Stomach (tissue), 4 donors: ENCODE results near the gene KANK3.

Experiments
- EP300 ChIP-seq: sonication (generic); formaldehyde crosslinking; IDR thresholded peaks from one replicate; pipeline ENCODE4 v1.6.1; 2017; ENCODE audit warnings: antibody characterized with exemption
- POLR2A ChIP-seq, 4 donors: fragments of 450-650 bp; IDR thresholded peaks; one replicate each; pipeline ENCODE4 v1.6.1; 2016; ENCODE audit warnings: antibody characterized with exemption in 4 of 4, control low read depth in 2 of 4, mild to moderate bottlenecking in 1 of 4, moderate library complexity in 1 of 4
- POLR2AphosphoS5 ChIP-seq, 3 donors: sonication (generic); formaldehyde crosslinking; IDR thresholded peaks; one replicate each; pipeline ENCODE4 v1.6.1; 2016; ENCODE audit warnings: antibody characterized with exemption in 3 of 3
- TF ChIP-seq, protein P1 (sequence below), 7 experiments: fragments of 450-650 bp in 4 of 7; fragments of 200-600 bp in 3 of 7; sonication (generic) in 3 of 7; IDR thresholded peaks; one replicate each; pipeline ENCODE4 v1.5.1; 2016 to 2019; ENCODE audit warnings: antibody characterized with exemption in 7 of 7, control low read depth in 2 of 7, mild to moderate bottlenecking in 1 of 7

DNA sequence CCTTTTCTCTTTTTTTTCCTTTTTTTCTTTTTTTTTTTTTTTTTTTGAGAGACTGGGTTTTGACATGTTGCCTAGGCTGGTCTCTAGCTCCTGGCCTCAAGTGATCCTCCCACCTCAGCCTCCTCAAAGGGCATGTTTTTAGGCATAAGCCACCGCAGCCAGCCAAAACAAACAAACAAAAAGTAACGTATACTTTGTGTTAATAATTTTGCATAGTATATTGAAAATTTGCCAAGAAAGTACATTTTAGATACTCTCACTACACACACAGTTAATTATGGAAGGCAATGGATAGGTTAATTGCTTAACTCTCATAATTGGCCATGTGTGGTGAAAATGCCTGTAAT, 45.5 kb upstream of the KANK3 start:
- TF ChIP-seq, protein P1, sequence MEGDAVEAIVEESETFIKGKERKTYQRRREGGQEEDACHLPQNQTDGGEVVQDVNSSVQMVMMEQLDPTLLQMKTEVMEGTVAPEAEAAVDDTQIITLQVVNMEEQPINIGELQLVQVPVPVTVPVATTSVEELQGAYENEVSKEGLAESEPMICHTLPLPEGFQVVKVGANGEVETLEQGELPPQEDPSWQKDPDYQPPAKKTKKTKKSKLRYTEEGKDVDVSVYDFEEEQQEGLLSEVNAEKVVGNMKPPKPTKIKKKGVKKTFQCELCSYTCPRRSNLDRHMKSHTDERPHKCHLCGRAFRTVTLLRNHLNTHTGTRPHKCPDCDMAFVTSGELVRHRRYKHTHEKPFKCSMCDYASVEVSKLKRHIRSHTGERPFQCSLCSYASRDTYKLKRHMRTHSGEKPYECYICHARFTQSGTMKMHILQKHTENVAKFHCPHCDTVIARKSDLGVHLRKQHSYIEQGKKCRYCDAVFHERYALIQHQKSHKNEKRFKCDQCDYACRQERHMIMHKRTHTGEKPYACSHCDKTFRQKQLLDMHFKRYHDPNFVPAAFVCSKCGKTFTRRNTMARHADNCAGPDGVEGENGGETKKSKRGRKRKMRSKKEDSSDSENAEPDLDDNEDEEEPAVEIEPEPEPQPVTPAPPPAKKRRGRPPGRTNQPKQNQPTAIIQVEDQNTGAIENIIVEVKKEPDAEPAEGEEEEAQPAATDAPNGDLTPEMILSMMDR (IDR thresholded peaks at IDR 0.05): no peak
- no peak for TF ChIP-seq POLR2A (IDR thresholded peaks at IDR 0.05)
- no peak for TF ChIP-seq POLR2AphosphoS5 (IDR thresholded peaks at IDR 0.05)
- TF ChIP-seq EP300: no peak
